Measurements from ENCODE around the gene AMOTL1.

AMOTL1 gene

DNA sequence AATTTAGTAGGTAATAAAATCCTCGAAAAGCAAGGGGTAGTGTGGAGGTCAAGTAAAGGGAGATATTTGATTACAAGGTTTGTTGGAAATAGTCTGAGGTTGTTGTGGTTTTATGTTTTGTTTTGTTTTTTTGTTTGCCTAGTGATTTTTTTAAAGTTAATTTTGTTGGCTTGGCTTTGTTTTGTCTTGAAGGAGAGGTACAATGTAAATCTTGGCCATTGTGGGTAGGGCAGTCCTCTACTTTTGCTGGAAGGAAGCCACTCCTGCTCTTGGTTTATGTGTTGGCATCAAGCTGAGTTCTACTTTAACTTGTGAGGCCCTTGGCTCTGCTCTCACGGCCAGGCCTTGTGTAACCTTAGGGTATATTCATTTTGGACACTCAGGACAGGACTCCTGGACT, 3.2 kb downstream of the AMOTL1 start:
- no peaks in the 10 kb centered on the region for H3K36me3 ChIP-seq (ENCODE audit: control insufficient read depth in 2 of 2, insufficient read depth in 2 of 2, low read length in 2 of 2)
- peak overlapping the region; percentile 3 for H3K27ac ChIP-seq (ENCODE audit: low read length)
- H3K27me3 ChIP-seq (ENCODE audit: control insufficient read depth in 1 of 2, insufficient read depth in 2 of 2, low read length in 2 of 2), result no peaks in the 10 kb centered on the region
- peak overlapping the region; percentile 13 to 92 for H3K4me3 ChIP-seq (ENCODE audit: low read length in 2 of 2)
- no peak overlapping the region for H3K9ac ChIP-seq (ENCODE audit: low read length in 2 of 2)
- H3K9me3 ChIP-seq (ENCODE audit: control insufficient read depth in 2 of 2, low read length in 2 of 2), result no peaks in the 10 kb centered on the region
- H3K4me1 ChIP-seq (ENCODE audit: control insufficient read depth, insufficient read depth, low read length), result peaks cover 59% of the 10 kb centered on the region

DNA sequence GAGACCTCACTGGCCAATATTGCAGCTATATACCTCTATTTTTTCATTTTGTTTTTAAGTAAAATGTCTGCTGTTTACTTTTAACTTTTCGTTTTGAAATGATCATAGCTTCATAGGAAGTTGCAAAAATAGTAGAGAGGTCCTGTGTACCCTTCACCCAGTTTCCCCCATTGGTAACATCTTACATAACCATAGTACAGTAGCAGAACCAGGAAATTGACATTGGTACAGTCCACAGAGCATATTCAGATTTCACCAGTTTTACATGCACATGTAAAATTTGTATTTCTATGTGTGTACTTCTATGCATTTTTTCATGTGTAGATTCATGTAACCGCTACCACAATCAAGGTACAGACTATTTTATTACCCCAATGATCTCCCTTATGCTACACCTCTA, 3.8 kb downstream of the AMOTL1 start:
- H3K9me3 ChIP-seq (ENCODE audit: control insufficient read depth in 2 of 2, low read length in 2 of 2), result no peaks in the 10 kb centered on the region
- H3K4me1 ChIP-seq (ENCODE audit: control insufficient read depth, insufficient read depth, low read length), result peaks cover 63% of the 10 kb centered on the region
- H3K27ac ChIP-seq (ENCODE audit: low read length), result peak overlapping the region; percentile 3
- H3K27me3 ChIP-seq (ENCODE audit: control insufficient read depth in 1 of 2, insufficient read depth in 2 of 2, low read length in 2 of 2), result no peaks in the 10 kb centered on the region
- no peak overlapping the region for H3K9ac ChIP-seq (ENCODE audit: low read length in 2 of 2)
- H3K4me3 ChIP-seq (ENCODE audit: low read length in 2 of 2), result peak overlapping the region; percentile 13 to 92
- no peaks in the 10 kb centered on the region for H3K36me3 ChIP-seq (ENCODE audit: control insufficient read depth in 2 of 2, insufficient read depth in 2 of 2, low read length in 2 of 2)

DNA sequence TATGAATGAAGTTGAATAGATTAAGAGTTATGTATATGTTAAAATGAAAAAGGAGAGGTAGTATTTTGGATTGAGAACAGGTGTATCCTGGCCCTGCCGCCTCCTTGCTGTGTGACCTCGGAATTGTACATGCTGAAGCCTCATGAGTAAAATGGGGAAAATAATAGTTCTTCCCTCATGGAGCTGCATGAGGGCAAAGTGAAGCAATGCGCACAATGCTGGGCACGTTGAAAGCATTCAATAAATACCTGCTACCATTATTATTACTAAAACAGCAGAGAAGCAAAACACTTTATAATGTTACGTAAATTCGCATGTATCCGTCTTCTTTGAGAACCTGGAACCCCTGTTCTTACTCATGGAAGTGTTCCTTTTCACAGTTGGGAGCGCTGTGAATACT, 5.7 kb downstream of the AMOTL1 start:
- peaks cover 49% of the 10 kb centered on the region for H3K4me1 ChIP-seq (ENCODE audit: control insufficient read depth, insufficient read depth, low read length)
- no peak overlapping the region for H3K27ac ChIP-seq (ENCODE audit: low read length)
- no peaks in the 10 kb centered on the region for H3K27me3 ChIP-seq (ENCODE audit: control insufficient read depth in 1 of 2, insufficient read depth in 2 of 2, low read length in 2 of 2)
- no peak overlapping the region for H3K9ac ChIP-seq (ENCODE audit: low read length in 2 of 2)
- H3K4me3 ChIP-seq (ENCODE audit: low read length in 2 of 2), result no peak overlapping the region
- no peaks in the 10 kb centered on the region for H3K9me3 ChIP-seq (ENCODE audit: control insufficient read depth in 2 of 2, low read length in 2 of 2)
- no peaks in the 10 kb centered on the region for H3K36me3 ChIP-seq (ENCODE audit: control insufficient read depth in 2 of 2, insufficient read depth in 2 of 2, low read length in 2 of 2)

DNA sequence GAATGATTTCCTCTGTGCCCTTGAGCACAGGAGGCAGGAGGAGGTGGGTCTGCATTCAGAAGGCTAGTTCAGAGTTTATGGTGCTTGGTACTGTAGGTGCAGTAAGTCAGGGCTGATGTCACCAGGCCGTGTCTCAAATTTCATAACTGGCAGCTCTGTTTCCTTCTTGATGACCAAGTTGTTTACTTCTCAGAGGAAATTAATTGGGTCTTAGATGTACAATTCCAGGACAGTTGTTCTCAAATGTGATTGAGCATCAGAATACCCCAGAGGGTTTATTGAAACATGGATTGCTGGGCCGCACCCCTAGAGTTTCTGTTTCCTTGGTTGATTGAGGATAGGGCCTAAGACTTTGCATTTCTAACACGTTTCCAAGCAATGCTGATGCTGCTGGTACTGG, 6.2 kb downstream of the AMOTL1 start:
- H3K36me3 ChIP-seq (ENCODE audit: control insufficient read depth in 2 of 2, insufficient read depth in 2 of 2, low read length in 2 of 2), result no peaks in the 10 kb centered on the region
- H3K4me1 ChIP-seq (ENCODE audit: control insufficient read depth, insufficient read depth, low read length), result peaks cover 44% of the 10 kb centered on the region
- peak overlapping the region; percentile 1 for H3K27ac ChIP-seq (ENCODE audit: low read length)
- no peaks in the 10 kb centered on the region for H3K27me3 ChIP-seq (ENCODE audit: control insufficient read depth in 1 of 2, insufficient read depth in 2 of 2, low read length in 2 of 2)
- H3K9me3 ChIP-seq (ENCODE audit: control insufficient read depth in 2 of 2, low read length in 2 of 2), result no peaks in the 10 kb centered on the region
- H3K4me3 ChIP-seq (ENCODE audit: low read length in 2 of 2), result no peak overlapping the region
- H3K9ac ChIP-seq (ENCODE audit: low read length in 2 of 2), result no peak overlapping the region

DNA sequence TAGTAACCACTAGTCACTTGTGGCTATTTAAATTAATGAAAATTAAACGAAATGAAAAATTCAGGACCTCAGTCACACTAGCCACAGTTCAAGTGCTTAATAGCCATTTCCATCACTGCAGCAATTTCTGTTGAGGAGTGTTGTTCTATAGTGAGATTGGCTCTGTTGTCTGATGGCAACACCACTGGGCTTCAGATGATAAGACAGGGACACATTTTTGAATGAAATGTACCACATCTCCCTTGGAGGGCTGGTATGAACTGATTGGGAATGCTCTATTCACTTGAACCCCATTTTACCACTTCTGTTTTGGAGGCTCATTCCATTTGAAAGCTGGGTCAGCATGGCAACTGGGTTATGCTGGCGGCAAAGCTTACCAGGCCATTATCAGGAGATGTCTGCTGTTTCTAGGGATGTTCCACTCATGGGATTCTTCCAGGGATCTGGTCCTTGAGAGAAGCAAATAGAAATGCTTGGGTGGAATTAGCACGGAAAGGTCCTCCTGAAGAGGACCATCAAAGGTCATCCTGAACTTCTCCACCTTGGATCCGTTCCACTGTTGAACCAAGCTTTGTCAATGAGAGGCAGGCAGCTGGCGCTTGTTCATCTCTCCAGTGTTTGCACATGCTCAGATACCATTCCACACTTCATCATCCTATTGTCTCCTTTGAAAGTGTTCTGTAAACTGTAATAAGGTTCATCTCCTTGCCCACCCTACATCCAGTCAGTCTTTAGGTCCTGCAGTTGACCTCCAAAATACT, 7.6 kb downstream of the AMOTL1 start:
- H3K27ac ChIP-seq (ENCODE audit: low read length), result no peak overlapping the region
- H3K9me3 ChIP-seq (ENCODE audit: control insufficient read depth in 2 of 2, low read length in 2 of 2), result no peaks in the 10 kb centered on the region
- no peak overlapping the region for H3K4me3 ChIP-seq (ENCODE audit: low read length in 2 of 2)
- no peak overlapping the region for H3K9ac ChIP-seq (ENCODE audit: low read length in 2 of 2)
- H3K27me3 ChIP-seq (ENCODE audit: control insufficient read depth in 1 of 2, insufficient read depth in 2 of 2, low read length in 2 of 2), result no peaks in the 10 kb centered on the region
- peaks cover 37% of the 10 kb centered on the region for H3K4me1 ChIP-seq (ENCODE audit: control insufficient read depth, insufficient read depth, low read length)
- no peaks in the 10 kb centered on the region for H3K36me3 ChIP-seq (ENCODE audit: control insufficient read depth in 2 of 2, insufficient read depth in 2 of 2, low read length in 2 of 2)

DNA sequence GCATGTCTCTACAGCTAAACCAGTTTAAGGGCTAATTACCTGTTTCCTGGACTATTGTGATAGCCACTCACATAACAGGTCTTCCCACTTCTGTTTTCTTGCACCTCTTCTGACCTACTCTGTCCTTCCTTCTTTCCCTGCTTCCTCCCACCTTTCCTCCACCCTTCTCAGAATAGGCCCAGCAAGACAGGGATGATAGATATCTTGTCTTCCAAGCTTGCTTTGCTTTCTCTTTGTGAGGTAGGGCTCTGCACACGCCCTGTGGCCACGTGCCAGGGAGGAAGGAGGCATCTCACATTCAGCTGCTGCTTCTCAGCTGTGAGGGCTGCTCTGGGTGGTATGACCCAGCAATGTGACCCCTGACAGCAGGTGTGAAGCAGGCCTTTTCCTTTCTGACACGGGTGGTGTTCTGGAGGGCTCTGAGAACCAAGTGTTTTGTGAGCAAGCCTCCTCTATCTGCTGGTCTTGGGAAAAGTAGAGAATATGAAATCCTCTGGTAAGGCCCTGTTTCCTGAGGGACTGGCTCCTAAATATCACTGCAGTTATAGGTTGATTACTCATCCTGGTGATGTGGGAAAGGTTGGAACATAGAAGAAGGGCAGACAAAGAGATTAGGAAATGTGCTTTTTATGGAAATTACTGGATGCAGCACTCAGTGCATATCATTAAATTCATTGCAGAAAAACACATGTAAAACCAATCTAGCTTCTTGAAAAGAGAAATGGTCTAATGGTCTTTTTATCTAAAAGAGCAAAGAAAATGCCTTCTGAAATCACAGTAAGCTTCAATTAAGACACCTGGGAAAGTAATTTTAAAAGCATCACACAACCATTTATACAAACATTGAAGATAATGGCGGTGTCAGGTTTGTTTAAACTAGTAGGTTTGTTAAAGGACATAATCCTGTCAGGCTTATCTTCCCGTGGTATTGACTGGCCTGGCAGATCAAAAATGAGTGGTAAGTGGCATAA, 8.5 kb downstream of the AMOTL1 start:
- peak overlapping the region; percentile 15 to 23 for H3K4me3 ChIP-seq (ENCODE audit: low read length in 2 of 2)
- no peaks in the 10 kb centered on the region for H3K27me3 ChIP-seq (ENCODE audit: control insufficient read depth in 1 of 2, insufficient read depth in 2 of 2, low read length in 2 of 2)
- H3K4me1 ChIP-seq (ENCODE audit: control insufficient read depth, insufficient read depth, low read length), result peaks cover 33% of the 10 kb centered on the region
- peak overlapping the region; percentile 12 for H3K27ac ChIP-seq (ENCODE audit: low read length)
- H3K9me3 ChIP-seq (ENCODE audit: control insufficient read depth in 2 of 2, low read length in 2 of 2), result no peaks in the 10 kb centered on the region
- no peak overlapping the region for H3K9ac ChIP-seq (ENCODE audit: low read length in 2 of 2)
- H3K36me3 ChIP-seq (ENCODE audit: control insufficient read depth in 2 of 2, insufficient read depth in 2 of 2, low read length in 2 of 2), result no peaks in the 10 kb centered on the region

DNA sequence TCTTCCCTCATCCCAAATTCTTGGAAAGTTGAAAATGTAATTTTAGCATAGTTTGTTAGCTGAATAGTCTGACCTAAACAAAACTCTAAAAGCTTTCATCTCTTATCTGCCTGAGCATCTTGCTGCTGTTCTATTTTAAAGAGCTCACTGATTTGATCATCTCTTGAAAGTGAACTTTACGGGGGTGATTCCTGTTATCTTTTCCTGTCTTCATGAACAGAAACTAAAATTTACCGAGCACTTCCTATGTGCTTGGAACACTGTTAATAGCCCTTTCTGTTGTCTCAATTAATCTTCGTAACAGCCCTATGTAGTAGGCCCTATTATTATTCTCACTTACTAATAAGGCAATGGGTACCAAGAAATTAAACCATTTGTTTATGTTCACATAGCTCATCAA, 12.3 kb downstream of the AMOTL1 start:
- peak overlapping the region; percentile 1 to 24 for H3K4me3 ChIP-seq (ENCODE audit: low read length in 2 of 2)
- H3K36me3 ChIP-seq (ENCODE audit: control insufficient read depth in 2 of 2, insufficient read depth in 2 of 2, low read length in 2 of 2), result no peaks in the 10 kb centered on the region
- peaks cover 21% of the 10 kb centered on the region for H3K4me1 ChIP-seq (ENCODE audit: control insufficient read depth, insufficient read depth, low read length)
- no peak overlapping the region for H3K27ac ChIP-seq (ENCODE audit: low read length)
- H3K27me3 ChIP-seq (ENCODE audit: control insufficient read depth in 1 of 2, insufficient read depth in 2 of 2, low read length in 2 of 2), result no peaks in the 10 kb centered on the region
- H3K9me3 ChIP-seq (ENCODE audit: control insufficient read depth in 2 of 2, low read length in 2 of 2), result no peaks in the 10 kb centered on the region
- no peak overlapping the region for H3K9ac ChIP-seq (ENCODE audit: low read length in 2 of 2)

DNA sequence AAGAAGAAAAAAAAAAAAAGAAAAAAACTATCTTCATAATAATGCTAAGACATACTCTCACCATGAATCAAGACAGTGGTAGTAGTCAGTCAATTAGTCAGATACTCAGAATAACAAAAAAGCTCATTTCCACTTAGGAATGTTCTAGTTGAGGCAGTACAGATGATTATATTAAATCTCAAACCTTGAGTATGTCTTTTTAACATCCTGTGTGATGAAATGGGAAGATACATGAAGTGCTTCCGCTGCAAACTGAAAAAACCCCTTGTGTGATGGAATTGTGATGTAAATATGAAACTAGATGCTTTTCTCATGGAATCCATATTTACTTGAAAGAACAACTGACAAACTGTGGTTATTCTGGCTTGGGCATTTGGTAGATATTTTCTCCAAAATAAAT, 13.7 kb downstream of the AMOTL1 start:
- peaks cover 20% of the 10 kb centered on the region for H3K4me1 ChIP-seq (ENCODE audit: control insufficient read depth, insufficient read depth, low read length)
- no peak overlapping the region for H3K4me3 ChIP-seq (ENCODE audit: low read length in 2 of 2)
- no peak overlapping the region for H3K9ac ChIP-seq (ENCODE audit: low read length in 2 of 2)
- no peaks in the 10 kb centered on the region for H3K9me3 ChIP-seq (ENCODE audit: control insufficient read depth in 2 of 2, low read length in 2 of 2)
- H3K27ac ChIP-seq (ENCODE audit: low read length), result no peak overlapping the region
- H3K36me3 ChIP-seq (ENCODE audit: control insufficient read depth in 2 of 2, insufficient read depth in 2 of 2, low read length in 2 of 2), result no peaks in the 10 kb centered on the region
- no peaks in the 10 kb centered on the region for H3K27me3 ChIP-seq (ENCODE audit: control insufficient read depth in 1 of 2, insufficient read depth in 2 of 2, low read length in 2 of 2)

DNA sequence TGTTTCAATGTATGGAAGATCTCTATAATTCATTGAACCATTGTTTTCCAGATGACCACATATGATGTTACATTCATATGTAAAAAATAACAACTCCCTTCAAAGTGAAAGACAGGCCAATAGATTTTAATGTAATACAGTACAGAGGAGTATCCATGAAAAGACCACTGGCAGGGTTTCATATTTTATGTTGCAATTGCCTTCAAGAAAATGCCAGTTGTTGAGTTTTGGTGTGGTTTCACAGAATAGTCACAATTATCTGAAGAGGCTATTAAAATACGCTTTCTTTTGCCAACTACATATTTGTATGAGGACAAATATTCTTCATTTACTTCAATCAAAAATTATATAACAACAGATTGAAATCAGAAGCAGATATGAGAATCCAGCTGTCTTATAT, 14.3 kb downstream of the AMOTL1 start:
- Histone ChIP-seq H3K27me3 (ENCODE audit: control insufficient read depth in 1 of 2, insufficient read depth in 2 of 2, low read length in 2 of 2) (no peaks in the 10 kb centered on the region), H3K4me1 (ENCODE audit: control insufficient read depth, insufficient read depth, low read length) (peaks cover 25% of the 10 kb centered on the region), H3K9me3 (ENCODE audit: control insufficient read depth in 2 of 2, low read length in 2 of 2) (no peaks in the 10 kb centered on the region), H3K9ac (ENCODE audit: low read length in 2 of 2) (no peak overlapping the region), H3K36me3 (ENCODE audit: control insufficient read depth in 2 of 2, insufficient read depth in 2 of 2, low read length in 2 of 2) (no peaks in the 10 kb centered on the region), H3K4me3 (ENCODE audit: low read length in 2 of 2) (no peak overlapping the region), H3K27ac (ENCODE audit: low read length) (no peak overlapping the region)

DNA sequence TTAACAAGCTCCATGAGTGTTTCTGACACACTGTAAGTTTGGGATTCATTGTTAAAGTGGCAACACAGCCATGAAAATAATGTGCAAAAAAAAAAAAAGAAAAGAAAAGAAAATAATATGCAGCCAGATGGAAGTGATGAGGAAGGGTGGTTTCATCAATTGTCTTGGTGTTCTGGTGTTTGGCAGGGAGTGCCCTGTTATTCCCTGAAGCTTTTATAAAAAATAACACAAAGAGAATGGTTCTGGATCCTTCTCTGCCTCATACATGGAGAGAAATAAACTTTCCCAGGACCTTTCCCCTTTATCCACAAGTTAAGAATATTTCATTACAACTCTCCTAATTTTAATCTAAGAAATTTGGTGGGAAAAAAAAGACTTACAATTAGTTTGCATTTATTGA, 16.7 kb downstream of the AMOTL1 start:
- Histone ChIP-seq H3K36me3 (ENCODE audit: control insufficient read depth in 2 of 2, insufficient read depth in 2 of 2, low read length in 2 of 2) (no peaks in the 10 kb centered on the region), H3K4me3 (ENCODE audit: low read length in 2 of 2) (no peak overlapping the region), H3K4me1 (ENCODE audit: control insufficient read depth, insufficient read depth, low read length) (peaks cover 41% of the 10 kb centered on the region), H3K27ac (ENCODE audit: low read length) (no peak overlapping the region), H3K9ac (ENCODE audit: low read length in 2 of 2) (no peak overlapping the region), H3K27me3 (ENCODE audit: control insufficient read depth in 1 of 2, insufficient read depth in 2 of 2, low read length in 2 of 2) (no peaks in the 10 kb centered on the region), H3K9me3 (ENCODE audit: control insufficient read depth in 2 of 2, low read length in 2 of 2) (no peaks in the 10 kb centered on the region)
